Hematopoietic multipotent progenitor cell treated with erythropoietin and hydrocortisone succinate and interleukin-3 and kit ligand, for 8 days (in vitro differentiated cells): ENCODE results near the gene SESN2.

ENCODE experiments used
- DNase-seq: peaks from one replicate; pipeline ENCODE4 v3.0.0-alpha.2; 2015

Gene SESN2

DNA sequence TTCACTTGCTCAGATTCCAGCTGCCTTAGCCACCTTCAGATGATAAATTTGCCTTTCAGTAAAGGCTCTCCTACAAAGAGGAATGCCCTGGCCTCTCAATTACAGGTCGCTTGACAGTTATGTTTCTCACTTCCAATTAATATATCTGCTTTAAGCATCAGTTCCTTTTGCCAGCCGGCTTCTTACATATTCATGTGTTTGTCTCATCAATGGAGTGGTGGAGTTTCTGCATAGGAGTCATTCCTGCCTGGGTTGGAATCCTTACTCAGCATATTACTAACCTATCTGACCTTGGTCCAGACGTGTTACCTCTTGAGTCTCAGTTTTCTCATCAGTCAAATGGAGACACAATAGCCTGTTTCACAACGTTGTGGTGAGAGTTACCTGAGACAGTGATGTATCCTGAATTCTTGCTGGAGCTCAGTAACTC is 9.4 kb upstream of the SESN2 start:
- no peak for DNase-seq

DNA sequence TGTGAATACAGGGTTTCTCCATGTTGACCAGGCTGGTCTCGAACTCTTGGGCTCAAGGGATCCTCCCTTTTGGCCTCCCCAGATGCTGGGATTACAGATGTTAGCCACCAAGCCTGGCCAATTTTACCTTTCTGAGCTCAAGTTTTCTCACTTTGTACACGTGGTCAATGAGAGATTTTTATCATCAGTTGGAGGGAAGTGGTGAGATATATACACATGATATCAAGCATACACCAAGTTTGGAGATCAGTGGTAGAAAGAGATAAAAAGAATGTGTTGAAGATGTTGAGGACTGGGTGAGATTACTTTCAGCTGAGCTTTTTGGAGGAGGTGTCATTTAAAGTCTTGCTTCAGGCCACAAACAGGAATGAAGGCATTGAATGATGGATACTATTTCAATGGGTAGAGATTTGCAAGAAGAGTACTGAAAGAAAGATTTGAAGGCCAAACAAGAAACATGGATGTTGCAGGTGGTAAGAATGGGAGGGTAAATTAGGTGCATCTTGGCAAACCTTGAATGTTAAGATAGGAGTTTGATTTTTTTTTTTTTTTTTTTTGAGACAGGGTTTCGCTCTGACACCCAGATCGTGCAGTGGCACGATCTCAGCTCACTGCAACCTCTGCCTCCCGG is 3.0 kb upstream of the SESN2 start:
- peak; percentile 42 for DNase-seq

DNA sequence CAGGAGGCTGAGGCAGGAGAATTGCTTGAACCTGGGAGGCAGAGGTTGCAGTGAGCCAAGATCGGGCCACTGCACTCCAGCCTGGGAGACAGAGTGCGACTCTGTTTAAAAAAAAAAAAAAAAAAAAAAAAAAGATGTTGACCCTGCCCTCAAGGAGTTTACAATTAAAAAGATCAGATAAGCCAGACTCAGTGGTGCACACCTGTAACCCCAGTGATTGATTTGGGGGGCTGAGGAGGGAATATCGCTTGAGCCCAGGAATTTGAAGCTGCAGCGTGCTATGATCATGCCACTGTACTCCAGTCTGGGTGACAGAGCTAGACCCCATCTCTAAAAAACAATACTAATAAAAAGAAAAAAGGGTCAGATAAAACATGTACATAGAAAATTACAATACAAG is 1.6 kb upstream of the SESN2 start:
- no peak for DNase-seq

DNA sequence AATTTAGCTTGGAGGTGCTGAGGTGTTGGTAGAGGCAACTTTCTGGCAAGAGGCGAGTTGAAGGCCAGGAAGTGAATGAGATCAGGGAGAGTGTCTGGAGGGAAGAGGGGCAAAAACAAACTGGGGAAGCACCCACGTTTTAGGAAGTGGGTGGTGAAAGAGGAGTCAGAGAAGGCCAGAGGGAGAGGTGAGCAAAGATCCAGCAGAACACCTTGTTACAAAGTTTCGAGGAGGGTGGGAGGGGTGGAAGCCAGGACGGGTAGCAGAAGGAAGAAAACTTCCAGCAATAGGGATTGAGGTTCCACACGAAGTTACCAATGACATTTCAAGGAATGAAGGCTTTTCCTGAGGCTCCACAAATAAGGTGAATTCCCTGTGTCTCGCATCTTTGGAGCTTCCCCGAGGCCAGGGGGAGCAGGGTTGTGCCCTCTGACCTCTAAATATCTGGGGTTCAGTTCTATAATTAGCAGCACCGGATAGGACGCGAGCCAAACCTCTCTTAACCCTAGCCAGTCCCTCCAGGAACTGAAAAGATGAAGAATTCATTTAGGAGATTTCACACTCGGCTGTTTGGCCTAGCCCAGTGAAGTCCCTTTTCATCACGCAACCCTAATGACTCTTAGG is 578 bp upstream of the SESN2 start:
- no peak for DNase-seq

DNA sequence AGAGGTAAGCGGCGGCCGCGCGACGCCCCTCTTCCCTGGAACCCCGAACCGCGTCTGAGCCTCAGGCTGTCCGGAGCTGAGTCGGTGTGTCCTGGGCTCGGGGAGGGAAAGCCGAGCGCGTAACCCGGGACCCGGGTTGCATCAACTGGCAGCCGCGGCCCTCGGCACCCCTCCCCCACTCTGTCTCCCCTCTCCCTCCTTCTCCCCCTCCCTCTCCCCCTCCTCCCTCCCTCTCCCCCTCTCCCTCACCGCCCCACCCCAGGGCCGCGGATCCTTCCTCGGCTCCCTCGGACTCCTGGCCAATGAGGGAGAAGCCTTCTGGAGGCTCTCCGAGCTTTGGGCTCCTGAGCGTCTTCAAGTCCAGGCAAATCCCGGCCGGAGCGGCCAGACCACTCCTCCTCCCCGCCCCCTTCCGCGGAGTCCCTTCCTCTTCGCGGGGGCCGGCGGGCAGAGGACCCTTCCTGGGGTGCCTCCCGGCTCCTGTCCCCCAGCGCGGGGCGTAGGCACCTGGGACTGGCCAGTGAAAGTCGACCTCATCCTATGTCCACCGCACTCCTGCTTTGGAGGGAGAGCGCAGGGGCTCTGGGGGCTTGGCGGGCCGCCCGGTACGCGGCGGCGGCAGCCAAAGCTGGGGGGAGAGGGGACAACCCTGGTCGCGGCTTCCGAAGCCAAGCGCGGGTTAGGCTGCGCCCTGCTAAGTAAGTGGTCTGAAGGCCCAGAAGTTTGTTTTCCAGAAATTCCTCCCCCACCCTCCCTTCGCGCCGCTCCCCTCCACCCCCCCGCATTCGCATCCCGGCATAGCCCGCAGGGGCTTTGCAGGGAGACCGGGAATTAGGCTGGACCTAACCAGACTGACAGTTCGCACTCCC is 850 bp downstream of the SESN2 start:
- no peak for DNase-seq

DNA sequence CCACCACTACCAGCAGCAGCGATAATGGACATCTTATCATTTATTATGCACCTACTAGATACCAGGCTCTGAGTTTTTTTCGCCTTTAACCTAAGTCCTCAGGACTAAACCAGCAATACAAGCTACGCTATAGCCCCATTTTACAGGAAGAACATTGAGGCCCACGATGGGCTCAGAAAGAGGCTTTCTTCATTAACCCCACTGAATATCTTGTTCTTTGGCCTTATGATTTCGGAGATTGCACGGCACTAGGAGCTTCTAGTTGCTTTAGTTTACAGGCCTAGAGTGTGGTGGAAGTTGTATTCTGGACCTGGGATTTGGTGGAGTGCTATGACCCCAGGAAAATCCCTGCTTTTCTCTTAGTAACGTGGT is 1.5 kb downstream of the SESN2 start:
- DNase-seq: no peak

DNA sequence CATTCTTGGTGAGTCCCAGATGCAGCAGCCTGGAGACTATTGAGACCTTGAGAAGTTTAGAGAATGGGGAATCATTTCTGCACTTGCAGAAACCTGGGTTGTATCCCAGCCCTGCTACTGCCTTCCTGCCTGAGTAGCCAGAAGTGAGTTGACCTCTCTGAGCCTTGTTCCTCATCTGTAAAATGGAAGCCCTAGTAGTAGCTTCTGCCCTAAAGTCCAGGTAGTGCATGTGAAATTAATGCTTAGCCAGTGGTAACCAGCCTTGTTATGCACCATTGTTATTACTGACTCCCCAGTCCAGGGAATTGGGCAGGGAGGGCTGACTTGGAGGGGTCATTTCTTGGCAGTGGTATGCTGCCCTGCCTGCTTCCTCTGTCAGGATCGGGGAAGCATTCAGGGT is 5.6 kb downstream of the SESN2 start:
- DNase-seq: no peak

DNA sequence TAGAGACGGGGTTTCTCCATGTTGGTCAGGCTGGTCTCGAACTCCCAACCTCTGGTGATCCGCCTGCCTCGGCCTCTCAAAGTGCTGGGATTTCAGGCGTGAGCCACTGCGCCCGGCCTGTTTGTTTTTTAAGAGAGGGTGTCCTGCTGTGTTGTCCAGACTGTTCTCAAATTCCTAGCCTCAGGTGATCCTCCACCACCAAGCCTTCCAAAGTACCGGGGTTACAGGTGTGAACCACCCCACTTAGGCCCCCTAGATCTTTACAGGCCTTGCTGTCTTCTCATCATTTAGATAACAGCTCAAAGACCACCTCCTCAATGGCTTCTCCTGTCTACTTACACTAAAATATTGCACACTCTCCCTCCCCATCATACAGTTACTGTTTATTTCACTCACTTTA is 6.3 kb downstream of the SESN2 start:
- DNase-seq: no peak

DNA sequence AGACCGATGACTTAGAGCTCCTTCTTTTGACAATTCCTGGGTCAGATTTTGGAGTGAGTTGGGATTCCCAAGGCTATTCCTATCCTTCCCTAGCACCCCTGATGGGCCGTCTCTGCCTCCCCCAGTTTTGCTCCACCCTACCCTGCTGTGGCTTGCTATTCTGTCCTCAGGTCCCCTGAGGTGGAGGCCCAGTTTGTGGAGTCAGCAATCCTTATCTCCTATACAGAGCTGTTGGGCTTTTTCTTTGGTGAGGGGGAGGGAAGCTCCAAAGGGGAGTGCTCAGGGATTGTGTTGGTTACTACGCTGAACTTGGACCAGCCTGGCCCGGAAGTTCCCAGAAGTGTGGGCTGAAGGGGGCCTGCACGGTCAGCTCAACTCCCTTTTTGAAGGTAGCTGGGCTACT is 7.6 kb downstream of the SESN2 start:
- DNase-seq: peak; percentile 63

DNA sequence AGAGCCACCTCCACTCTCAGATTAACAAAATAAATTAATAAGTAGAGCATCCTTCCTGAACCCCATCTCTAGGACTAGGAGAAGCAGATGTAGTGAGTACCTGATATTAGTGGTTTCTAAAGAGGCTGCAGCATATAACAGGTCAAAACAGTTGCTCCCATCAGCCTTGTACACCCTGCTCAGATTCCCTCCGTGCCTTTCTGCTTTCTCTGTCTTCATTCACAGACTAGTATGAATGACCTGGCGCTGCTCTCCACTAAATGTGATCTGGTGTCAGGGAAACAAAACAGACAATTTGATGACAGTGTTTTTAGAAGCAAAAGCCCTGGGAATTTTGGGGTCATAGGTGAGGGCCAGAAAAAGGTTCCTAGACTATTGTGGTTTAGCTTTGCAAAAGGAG is 8.3 kb downstream of the SESN2 start:
- no peak for DNase-seq

DNA sequence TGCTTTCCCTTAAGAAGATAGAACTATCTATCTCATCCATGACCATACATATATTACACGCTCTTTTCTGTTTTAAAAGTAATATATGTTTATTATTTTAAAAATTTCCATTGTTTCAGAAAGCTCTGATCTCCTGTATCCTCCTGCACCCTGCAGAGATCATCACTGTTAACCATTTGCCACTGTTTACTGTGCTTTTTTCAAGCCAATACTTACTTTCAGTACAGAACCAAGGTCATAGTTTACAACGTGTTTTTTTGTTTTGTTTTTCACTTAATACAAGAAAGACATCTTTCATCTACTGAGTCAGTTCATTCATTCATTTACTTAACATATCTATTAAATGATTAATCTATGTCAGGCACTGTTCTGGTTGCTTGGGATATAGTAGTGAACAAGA is 10.2 kb downstream of the SESN2 start:
- DNase-seq: no peak

DNA sequence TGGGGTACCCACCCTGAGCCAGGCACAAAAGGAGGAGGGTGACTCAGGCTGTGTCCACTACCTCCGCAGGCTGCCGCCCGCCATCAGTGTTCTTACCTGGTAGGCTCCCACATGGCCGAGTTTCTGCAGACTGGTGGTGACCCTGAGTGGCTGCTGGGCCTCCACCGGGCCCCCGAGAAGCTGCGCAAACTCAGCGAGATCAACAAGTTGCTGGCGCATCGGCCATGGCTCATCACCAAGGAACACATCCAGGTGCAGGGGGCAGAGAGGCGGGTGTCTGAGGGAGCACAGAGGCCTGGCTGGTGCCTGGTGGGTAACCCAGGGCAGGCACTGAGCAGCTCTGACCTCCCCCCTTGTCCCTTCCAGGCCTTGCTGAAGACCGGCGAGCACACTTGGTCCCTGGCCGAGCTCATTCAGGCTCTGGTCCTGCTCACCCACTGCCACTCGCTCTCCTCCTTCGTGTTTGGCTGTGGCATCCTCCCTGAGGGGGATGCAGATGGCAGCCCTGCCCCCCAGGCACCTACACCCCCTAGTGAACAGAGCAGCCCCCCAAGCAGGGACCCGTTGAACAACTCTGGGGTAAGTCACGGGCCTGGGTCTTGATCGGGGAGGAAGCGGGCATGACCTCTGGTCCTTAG is 13.0 kb downstream of the SESN2 start:
- no peak for DNase-seq

DNA sequence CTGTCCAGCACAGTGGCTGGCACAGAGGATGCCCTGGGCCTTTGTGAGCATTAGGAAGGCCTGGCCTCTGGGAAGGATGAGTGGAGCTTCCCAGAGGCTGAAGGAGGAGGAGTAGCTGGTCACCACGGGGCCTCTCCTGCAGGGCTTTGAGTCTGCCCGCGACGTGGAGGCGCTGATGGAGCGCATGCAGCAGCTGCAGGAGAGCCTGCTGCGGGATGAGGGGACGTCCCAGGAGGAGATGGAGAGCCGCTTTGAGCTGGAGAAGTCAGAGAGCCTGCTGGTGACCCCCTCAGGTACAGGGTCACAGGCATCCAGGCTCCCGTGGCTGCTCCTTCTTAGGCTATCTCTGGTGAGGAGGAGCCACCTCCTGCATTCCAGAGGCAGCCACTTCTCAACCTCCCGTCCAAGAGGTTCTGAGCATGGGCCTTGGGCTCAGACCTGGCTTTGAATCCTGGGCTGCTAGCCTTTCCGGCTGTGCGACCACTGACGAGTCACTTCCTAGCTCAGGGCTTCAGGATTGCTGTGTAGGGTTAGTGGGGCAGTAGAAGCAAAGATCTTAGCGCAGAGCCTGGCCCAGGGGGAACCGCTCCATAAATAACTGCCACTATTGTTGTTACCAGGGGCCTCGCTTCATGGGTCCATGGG is 14.0 kb downstream of the SESN2 start:
- DNase-seq: no peak

DNA sequence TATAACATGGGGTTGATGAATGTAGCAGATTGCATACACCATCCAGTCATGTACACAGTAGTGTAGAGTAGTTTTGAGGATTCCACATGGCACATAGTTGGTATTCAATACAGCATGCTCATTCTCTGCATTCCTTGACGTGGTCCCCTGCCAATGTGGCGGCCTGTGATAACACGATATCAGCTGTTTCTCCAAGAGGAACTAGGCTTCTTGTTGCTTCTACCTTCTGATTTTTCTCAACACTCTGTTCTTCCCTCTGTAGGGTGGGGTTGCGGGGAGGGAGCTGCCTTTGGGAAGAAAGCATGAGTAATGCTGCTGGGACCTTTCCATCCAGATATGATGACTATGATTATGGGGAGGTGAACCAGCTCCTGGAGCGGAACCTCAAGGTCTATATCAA is 19.4 kb downstream of the SESN2 start:
- DNase-seq: peak; percentile 64

DNA sequence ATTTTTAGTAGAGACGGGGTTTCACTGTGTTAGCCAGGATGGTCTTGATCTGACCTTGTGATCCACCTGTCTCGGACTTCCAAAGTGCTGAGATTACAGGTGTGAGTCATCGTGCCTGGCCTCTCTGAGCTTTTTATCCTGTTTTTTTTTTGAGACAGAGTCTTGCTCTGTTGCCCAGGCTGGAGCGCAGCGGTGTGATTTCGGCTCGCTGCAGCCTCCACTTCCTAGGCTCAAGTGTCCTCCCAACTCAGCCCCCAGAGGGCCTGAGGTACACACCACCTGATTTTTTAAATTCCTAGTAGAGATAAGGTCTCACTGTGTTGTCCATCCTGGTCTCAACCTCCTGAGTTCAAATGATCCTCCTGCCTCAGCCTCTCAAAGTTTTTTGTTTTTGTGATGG is 20.4 kb downstream of the SESN2 start:
- DNase-seq: no peak

DNA sequence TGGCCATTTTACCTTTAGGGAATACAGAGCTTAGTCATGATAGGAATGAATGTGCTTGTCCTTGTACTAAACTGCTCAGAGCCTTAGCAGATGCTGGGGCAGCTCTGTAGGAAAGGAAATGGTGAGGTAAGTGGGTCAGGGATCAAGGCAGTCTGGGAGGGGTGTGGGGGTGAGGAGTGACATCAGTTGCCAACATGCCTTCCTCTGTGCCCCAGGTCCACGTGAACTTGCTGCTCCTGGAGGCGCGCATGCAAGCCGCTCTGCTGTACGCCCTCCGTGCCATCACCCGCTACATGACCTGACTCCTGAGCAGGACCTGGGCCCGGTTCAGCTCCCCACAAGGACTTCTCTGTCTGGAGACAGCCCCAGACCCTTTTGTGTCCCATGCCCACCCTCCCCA is 21.2 kb downstream of the SESN2 start:
- DNase-seq: no peak

DNA sequence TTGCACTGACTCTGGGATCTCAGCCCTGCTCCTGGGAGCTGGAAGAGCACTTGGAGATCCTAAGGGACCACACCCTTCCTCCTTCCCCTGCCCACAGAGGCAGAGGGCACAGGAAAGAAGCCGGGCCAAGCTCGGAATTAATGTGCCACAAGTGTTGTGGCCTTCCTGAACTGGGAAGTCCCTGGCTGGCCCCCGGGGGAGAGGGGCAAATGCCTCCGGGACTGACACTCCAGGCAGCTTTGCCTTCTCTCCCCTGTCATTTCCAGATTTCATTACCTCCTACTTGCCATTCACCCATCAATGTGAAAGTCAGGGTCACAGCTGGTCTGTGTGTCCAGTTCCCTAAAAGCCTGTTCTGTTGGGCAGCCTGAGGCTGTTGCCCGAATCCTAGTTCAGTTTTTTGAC is 21.7 kb downstream of the SESN2 start:
- DNase-seq: no peak

DNA sequence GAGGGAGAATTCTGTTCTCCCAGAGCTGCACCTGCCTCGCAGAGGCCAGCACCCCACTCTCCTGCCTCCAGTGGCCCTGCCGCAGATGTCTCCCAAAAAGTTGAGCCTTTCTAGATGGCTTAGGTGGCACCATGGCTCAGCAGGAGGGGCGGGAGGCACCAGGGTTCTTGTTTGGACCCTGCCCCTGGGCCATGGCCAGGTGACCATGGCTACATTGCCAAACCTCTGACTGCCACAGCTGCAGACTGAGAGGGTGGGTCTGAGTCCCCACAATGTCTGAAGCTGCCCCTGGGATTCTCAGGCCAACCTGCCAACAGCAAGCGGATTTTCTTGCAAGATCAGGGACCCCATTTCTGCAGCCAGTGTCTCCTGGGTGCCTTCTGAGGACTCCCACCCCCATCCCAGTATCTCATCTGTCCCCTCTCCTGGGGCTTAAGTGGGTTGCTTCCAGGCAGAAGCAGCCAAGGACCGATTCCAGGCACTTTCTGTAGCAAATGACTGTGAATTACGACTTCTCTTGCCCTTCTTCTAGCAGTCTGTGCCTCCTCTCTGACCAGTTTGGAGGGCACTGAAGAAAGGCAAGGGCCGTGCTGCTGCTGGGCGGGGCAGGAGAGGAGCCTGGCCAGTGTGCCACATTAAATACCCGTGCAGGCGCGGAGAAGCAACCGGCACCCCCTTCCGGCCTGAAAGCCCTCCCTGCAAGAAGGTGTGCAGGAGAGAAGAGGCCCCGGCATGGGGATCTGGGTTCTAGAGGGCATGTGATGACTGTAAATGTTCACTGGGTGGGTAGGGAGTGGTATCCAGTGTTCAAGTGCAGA is 22.5 kb downstream of the SESN2 start:
- no peak for DNase-seq

DNA sequence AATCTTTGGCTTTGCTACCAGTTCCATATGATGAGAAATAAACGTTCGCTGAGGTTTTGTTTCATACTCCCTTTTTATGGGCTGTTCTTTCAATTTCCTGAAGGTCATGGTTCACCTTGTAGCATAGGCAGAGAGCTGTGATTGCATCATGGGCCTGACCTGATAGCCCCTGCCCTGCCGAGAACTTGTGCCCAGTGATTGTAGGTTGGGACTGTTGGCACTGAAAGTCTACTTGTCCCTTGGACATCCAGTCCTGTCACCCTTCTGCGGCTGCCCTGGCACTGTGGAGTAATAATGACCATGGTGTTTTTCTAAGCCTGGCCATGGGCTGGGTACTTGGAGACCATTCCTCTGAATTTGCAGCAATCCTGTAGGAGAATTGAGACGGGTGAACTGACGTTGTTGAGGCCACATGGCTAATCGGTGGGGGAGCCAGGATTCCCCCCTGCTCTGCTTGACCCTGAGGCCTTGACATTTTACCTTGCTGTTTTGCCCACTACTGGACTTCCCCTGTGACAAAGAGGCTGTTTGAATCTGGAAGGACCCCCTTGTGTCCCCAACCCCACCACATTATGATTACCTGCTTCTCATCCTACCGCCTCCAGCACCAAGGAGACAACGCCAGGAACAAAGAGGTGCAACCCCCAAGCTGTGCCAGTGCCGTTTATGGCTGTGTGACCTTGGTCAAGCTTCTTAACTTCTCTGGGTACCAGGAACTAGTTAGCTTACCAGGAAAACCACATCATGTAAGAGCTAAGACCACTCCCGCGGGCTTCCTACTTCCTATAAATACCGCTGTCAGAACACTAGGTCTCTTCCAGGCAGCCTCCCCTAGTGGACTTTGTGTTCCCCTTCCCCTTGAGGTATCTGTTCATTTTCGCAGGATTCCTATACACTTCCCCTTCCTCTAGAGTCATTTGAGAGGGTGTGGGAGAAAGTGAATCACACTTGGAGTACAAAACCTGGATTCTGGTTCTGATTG is 23.4 kb downstream of the SESN2 start:
- DNase-seq: no peak

DNA sequence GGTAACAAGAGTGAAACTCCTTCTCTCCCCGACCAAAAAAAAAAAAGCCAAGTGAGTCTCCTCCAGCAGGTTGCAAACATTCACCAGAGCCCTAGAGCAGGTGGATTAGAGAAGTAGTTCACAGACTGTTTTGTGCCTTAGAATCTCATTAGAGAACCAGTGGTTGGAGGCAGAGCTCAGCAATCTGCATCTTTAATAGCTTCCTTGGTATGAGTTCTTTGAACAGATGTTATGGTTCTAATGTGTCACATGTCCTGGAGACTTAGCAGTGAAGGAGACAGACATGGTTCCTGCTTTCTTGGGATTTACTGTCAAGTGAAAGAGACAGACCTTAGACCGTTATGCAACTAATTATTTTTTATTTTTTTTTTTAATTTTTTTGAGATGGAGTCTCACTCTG is 26.8 kb downstream of the SESN2 start:
- no peak for DNase-seq

DNA sequence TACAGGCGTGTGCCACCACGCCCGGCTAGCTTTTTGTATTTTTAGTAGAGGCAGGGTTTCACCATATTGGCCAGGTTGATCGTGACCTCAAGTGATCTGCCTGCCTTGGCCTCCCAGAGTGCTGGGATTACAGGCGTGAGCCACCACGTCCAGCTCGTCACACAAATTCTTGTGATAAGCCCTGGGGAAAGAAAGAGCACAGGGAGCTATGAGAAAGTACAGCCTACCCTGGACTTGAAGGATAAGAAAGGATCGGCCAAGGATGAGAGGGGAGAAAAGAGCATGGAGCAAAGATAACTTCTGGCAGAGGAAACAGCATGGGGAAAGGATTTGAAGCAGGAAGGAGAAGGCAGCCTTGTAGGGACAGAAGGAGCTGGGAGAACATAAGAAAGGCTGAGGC is 29.2 kb downstream of the SESN2 start:
- DNase-seq: no peak
